SK-N-SH (cell line): ENCODE data around the gene IL12RB1. TPM values are rescaled to one million over a fixed set of nuclear protein-coding genes. Genes with fewer than 3 reads are reported as not detected.

Source experiments
- CTCF ChIA-PET: fragments of 300-600, 350-600 bp; formaldehyde crosslinking; extraction: SDS; loops from one replicate; lab custom pipeline; 2021; lab: Yijun Ruan, JAX
- POLR2A ChIA-PET: fragments of 350-600 bp; sonication (Branson Sonifier 250); formaldehyde crosslinking; extraction: SDS; loops from one replicate; lab custom pipeline; 2020; ENCODE audit warnings: antibody characterized with exemption, inconsistent platforms; lab: Yijun Ruan, JAX
- DNase-seq: peaks from one replicate; pipeline ENCODE4 v3.0.0; 2012
- H2AFZ ChIP-seq: fragments of 200-600 bp; sonication (generic); 2 replicates; pipeline ENCODE4 v1.8.1; 2016; ENCODE audit warnings: antibody characterized with exemption, mild to moderate bottlenecking, low read depth
- H3F3A ChIP-seq: fragments of 200-600 bp; sonication (generic); replicated peaks from 2 replicates; pipeline ENCODE3; 2016; ENCODE audit warnings: antibody characterized with exemption, mild to moderate bottlenecking; ENCODE audit not compliant: insufficient read depth
- H3K27ac ChIP-seq, 2 experiments: fragments of 200-500 bp in 1 of 2; fragments of 200-600 bp in 1 of 2; sonication (Bioruptor generic) in 1 of 2; sonication (generic), shearing (Covaris generic) in 1 of 2; 2 replicates each; pipeline versions ENCODE4 v1.5.1 to v1.6.1; 2014 to 2016; ENCODE audit warnings: low read depth in 2 of 2, inconsistent platforms in 1 of 2, low read length in 1 of 2, mild to moderate bottlenecking in 1 of 2, mixed read lengths in 1 of 2
- H3K27me3 ChIP-seq: fragments of 200-600 bp; sonication (generic), shearing (Covaris generic); 2 replicates; pipeline ENCODE4 v1.6.1; 2016; ENCODE audit warnings: mixed run types; ENCODE audit not compliant: insufficient read depth
- H3K36me3 ChIP-seq, 2 experiments: fragments of 200-500 bp in 1 of 2; fragments of 200-600 bp in 1 of 2; sonication (Bioruptor generic) in 1 of 2; sonication (generic) in 1 of 2; replicated peaks in 1 of 2; 2 replicates each; pipeline versions ENCODE3 to v1.5.1; 2014 to 2016; ENCODE audit warnings: low read length in 1 of 2, mild to moderate bottlenecking in 1 of 2; ENCODE audit not compliant: insufficient read depth in 2 of 2, control insufficient read depth in 1 of 2
- H3K4me1 ChIP-seq, 2 experiments: fragments of 200-500 bp in 1 of 2; fragments of 200-600 bp in 1 of 2; sonication (Bioruptor generic) in 1 of 2; sonication (generic), shearing (Covaris generic) in 1 of 2; 2 replicates each; pipeline versions ENCODE4 v1.5.1 to v1.6.1; 2014 to 2016; ENCODE audit warnings: low read depth in 1 of 2, low read length in 1 of 2, mixed run types in 1 of 2; ENCODE audit not compliant: insufficient read depth in 2 of 2, control insufficient read depth in 1 of 2
- H3K4me2 ChIP-seq: fragments of 200-600 bp; sonication (generic), shearing (Covaris generic); 2 replicates; pipeline ENCODE4 v1.6.1; 2017; ENCODE audit warnings: mixed run types
- H3K4me3 ChIP-seq, 2 experiments: fragments of 200-500 bp in 1 of 2; fragments of 200-600 bp in 1 of 2; sonication (Bioruptor generic) in 1 of 2; sonication (generic), shearing (Covaris generic) in 1 of 2; 2 replicates each; pipeline versions ENCODE4 v1.5.1 to v1.8.1; 2014 to 2016; ENCODE audit warnings: low read depth in 2 of 2, inconsistent platforms in 1 of 2, low read length in 1 of 2, mild to moderate bottlenecking in 1 of 2, mixed read lengths in 1 of 2, moderate library complexity in 1 of 2
- H3K79me2 ChIP-seq: fragments of 200-600 bp; sonication (generic); 2 replicates; pipeline ENCODE4 v1.8.1; 2017; ENCODE audit warnings: mild to moderate bottlenecking; ENCODE audit not compliant: insufficient read depth
- H3K9ac ChIP-seq: fragments of 200-600 bp; sonication (generic); 2 replicates; pipeline ENCODE4 v1.6.1; 2017; ENCODE audit warnings: mixed run types
- H3K9me2 ChIP-seq: fragments of 200-600 bp; sonication (generic); 2 replicates; pipeline ENCODE4 v1.6.1; 2017; ENCODE audit warnings: mixed run types
- H3K9me3 ChIP-seq: fragments of 200-600 bp; sonication (generic); 2 replicates; pipeline ENCODE4 v1.6.1; 2017; ENCODE audit warnings: mixed run types, mild to moderate bottlenecking, moderate library complexity
- H4K20me1 ChIP-seq: fragments of 200-600 bp; sonication (generic); 2 replicates; pipeline ENCODE4 v1.6.1; 2017; ENCODE audit warnings: mild to moderate bottlenecking, mixed run types; ENCODE audit not compliant: insufficient read depth
- CHD2 ChIP-seq: fragments of 150-350 bp; IDR thresholded peaks from 2 replicates; pipeline ENCODE4 v1.6.1; 2018; ENCODE audit warnings: low read length; ENCODE audit not compliant: partially characterized antibody
- CTCF ChIP-seq: fragments of 200-600 bp; sonication (generic); IDR thresholded peaks from 2 replicates; pipeline ENCODE4 v1.6.1; 2017; ENCODE audit warnings: antibody characterized with exemption, mild to moderate bottlenecking, moderate library complexity
- FOSL2 ChIP-seq: IDR thresholded peaks from 2 replicates; pipeline ENCODE4 v1.4.0; 2012; ENCODE audit warnings: low read depth, mild to moderate bottlenecking, moderate library complexity, borderline replicate concordance
- JUND ChIP-seq: IDR thresholded peaks from 2 replicates; pipeline ENCODE4 v1.4.0; 2012
- MAX ChIP-seq: IDR thresholded peaks from 2 replicates; pipeline ENCODE4 v1.4.0; 2012; ENCODE audit warnings: low read depth
- NFIC ChIP-seq: IDR thresholded peaks from 2 replicates; pipeline ENCODE4 v1.4.0; 2012; ENCODE audit warnings: borderline replicate concordance
- REST ChIP-seq: IDR thresholded peaks from 2 replicates; pipeline ENCODE4 v1.6.1; 2012; ENCODE audit warnings: mild to moderate bottlenecking, low read depth, low read length, moderate library complexity
- SIN3A ChIP-seq: IDR thresholded peaks from 2 replicates; pipeline ENCODE4 v1.6.1; 2012; ENCODE audit warnings: low read depth, mild to moderate bottlenecking, low read length, moderate library complexity, borderline replicate concordance
- TEAD4 ChIP-seq: IDR thresholded peaks from 2 replicates; pipeline ENCODE4 v1.4.0; 2012; ENCODE audit warnings: mild to moderate bottlenecking, borderline replicate concordance; ENCODE audit not compliant: insufficient read depth
- USF2 ChIP-seq: fragments of 150-350 bp; IDR thresholded peaks from 2 replicates; pipeline ENCODE4 v1.6.1; 2017; ENCODE audit warnings: antibody characterized with exemption, low read length, low read depth, borderline replicate concordance
- WGBS: methylation state at CpG from one replicate; pipeline ENCODE4 v1.1.6; 2017; ENCODE audit warnings: low lambda C conversion rate; 5-methylcytosine and 5-hydroxymethylcytosine counted together
- polyA plus RNA-seq, 3 experiments: library from polyadenylated mRNA; depleted of rRNA; stranded (reverse); fragments of >200 nt; gene quantifications; 2 replicates each; pipeline ENCODE4 v1.2.3, GENCODE V29; 2012

IL12RB1 gene
- polyA plus RNA-seq, 1 of the 3 experiments (the other 2 are of a cell fraction): 0.02 TPM

DNA sequence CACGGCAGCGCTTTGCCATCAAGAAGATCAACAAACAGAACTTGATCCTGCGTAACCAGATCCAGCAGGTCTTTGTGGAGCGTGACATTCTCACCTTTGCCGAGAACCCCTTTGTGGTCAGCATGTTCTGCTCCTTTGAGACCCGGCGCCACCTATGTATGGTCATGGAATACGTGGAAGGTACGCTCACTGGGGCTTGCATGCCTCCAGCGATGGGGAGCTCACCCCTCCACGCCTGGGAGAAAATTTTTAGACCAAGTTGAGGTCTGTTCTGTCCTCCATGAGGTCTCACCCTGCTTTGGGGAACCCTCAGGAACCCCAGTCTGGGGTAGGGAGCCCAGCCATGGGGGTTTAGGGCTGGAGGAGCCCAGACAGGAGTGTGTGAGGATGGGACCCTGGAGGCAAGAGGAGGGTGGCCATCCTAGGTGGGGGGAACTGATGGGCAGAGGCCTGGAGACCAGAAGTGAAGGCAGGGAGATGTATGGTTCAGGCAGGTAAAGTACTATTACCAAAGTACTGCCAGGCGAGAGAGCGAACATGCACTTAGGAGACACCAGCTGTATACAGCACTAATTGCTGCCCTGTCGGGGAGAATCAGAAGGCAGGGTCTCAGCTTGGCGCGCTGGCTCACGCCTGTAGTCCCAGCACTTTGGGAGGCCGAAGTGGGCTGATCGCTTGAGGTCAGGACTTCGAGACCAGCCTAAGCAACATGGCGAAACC, 43.9 kb upstream of the IL12RB1 start:
- no peak overlapping the region for H3K27ac ChIP-seq
- H3K4me2 ChIP-seq: no peak overlapping the region
- no peaks in the 10 kb centered on the region for H3K4me1 ChIP-seq
- no peaks in the 10 kb centered on the region for H3K27me3 ChIP-seq
- no peaks in the 10 kb centered on the region for H3K79me2 ChIP-seq
- H3K9me3 ChIP-seq: no peaks in the 10 kb centered on the region
- CTCF ChIA-PET: interaction anchor here (1.3 kb wide), 1 partner anchor 12 kb away, joined by 3 read pairs; no protein-coding TSS in a partner anchor
- H3K9ac ChIP-seq: no peak overlapping the region
- peaks cover 17% of the 10 kb centered on the region in 2 experiments for H3K36me3 ChIP-seq
- H3F3A ChIP-seq: no peaks in the 10 kb centered on the region
- H4K20me1 ChIP-seq: no peaks in the 10 kb centered on the region
- no peak overlapping the region for H3K4me3 ChIP-seq
- POLR2A ChIA-PET: no interaction called here
- no peaks in the 10 kb centered on the region for H3K9me2 ChIP-seq
- H2AFZ ChIP-seq: no peak overlapping the region
- DNase-seq: no peak
- 98% methylated on average over 15 of the region's 21 CpGs for WGBS
- no peak for TF ChIP-seq CTCF
- no peak for TF ChIP-seq MAX
- no peak for TF ChIP-seq FOSL2
- TF ChIP-seq NFIC: no peak
- no peak for TF ChIP-seq JUND
- TF ChIP-seq TEAD4: no peak
- no peak for TF ChIP-seq USF2
- TF ChIP-seq CHD2: no peak
- no peak for TF ChIP-seq SIN3A
- TF ChIP-seq REST: no peak
